Limb (tissue), 2 donors: ENCODE measurements around the gene EVI2B.
"Not testable (repeated sequence)": the region's sequence is repeated elsewhere in the genome, so short reads cannot be mapped to it uniquely, and the experiment has no call there.

Experiments
- DNase-seq, 2 donors: peaks; one replicate each; pipeline ENCODE4 v3.0.0-alpha.2; 2016; ENCODE audit errors: extremely low spot score in 2 of 2

The EVI2B gene

DNA sequence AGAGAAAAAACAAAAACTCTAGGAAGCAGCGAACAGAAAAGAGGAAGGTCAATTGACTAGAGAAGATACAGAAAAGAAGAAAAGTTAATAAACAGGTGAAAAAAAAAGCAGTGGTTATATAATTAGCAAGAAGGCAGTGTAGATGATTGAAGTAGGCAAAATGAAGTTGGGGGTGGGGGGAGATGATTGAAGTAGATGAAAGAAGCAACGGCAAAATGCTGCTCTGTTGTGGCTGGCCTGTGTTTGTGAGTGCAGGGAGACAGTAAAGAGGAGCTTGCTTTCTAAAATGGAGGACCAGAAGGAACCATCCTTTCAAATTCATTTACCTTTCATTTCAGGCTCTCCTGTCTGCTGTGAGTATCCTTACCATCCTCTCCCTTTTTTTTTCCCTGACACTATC lies 3.6 kb downstream of the EVI2B start:
- no peak for DNase-seq

DNA sequence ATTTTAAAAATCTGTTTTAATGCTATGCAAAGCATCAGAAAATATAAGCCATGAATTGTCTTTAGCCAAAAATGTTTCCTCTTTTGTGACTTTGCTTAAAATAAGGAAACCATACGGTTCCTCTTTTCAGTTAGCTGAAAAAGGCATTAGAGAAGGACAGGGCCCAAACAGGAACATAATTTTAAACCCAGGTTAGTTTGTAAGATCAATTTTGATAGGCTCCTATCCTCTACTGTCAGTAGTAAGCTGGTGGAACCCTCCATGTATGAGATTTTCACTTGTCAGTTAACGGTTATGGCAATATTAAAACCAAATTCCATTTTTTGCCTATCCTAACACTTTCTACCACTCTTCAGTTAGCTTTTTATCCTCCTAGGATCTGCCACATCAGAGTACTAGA lies 4.3 kb downstream of the EVI2B start:
- DNase-seq = no peak

- no peak for DNase-seq
Observed at GRCh38 chr17:31308372-31309334, 5.2 kb downstream of the EVI2B start.

DNA sequence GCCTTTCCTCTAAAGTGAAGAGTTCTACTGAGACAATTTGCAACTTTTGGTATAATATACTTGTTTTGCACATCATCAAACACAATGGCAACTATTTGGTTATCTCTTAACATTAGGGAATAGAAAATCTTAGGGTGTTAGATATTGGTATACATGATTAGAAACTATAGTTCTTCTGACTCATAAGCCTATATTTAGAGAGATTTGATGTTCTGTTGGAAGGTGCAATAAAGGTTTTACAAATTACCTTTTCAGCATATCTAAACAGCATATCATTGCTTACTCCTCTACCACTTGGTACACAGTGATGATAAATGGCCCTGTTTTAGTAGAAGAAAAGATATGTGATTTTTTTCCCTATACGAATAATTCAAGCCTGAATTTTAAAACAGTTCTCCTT lies 6.2 kb downstream of the EVI2B start:
- no peak for DNase-seq

DNA sequence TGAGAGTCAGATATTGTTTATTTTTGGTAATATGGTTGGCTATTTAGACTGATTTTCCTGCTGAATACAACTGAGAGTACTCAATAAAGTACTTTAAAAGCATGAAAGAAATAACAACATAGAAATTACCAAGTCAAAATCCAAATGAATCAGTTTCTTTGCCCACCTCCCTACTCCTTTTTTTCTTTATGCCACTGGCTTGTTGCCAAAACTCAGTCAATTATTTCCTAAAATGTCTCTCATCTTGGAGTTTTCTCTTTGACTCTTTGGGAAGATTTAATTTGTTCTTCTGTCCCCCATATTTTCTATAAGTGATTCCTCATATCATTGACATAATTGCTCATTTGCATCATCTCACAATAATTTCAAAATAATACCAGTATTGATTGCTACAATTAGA lies 14.2 kb downstream of the EVI2B start:
- no peak for DNase-seq

DNA sequence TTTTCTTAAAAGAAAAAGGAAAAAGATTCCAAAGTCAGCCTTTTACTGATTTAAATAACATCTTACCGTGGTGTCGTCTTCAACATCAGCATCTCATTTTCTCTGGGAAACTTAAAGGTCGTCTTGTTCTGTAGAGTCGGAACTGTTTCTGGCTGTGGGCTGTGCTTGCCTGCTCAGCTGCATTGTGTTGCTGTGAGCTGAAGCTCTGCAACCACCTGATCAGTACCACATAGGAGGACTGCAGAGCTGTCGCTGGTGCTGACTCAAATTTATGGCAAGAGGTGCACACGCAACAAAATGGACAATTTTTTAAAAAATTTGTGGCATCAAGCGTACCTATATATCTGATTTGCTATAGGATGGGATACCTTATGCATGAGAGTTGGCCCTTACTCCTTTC lies 16.8 kb downstream of the EVI2B start, which contains the start of gene OMG:
TSS of gene OMG (minus strand) at position 150 of the 400 bp plus-strand sequence. CDS start 908 bp downstream, outside the sequence.
- no peak for DNase-seq

DNA sequence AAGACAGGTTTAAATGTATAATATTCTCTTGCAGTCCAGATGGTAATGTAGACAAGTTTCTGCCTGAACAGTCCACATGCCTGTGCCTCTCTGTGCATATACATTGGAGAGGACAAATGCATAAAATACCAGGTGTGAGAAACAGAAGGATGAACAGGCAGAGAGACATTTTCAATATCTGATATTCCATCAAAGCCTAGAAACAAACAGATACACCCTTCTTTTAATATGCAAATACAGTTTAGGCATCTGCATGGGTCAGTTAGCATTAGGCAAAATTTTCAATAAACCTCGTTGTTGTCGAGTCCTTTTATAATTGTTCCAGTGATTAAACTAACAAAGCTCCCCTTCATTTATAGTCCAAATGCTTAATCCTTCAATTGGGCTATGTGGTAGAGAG lies 17.7 kb downstream of the EVI2B start:
- DNase-seq = no peak

DNA sequence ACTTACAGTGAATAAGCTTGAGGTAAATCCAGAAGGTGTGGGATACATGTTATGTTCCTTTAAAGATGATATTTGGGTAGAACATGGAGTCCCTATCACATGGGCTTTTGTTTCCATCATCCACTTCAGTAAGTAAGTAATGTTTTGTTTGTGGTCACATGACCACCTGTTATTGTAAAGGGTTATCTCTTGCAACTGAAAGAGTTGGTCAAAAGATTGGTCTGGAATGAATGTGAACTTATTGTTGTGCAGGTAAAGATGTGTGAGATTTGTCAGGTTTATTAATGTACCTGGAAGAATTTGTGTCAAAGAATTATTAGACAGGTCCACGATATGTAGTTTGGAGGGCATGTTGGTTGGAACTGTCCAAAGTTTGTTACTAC lies 18.4 kb downstream of the EVI2B start:
- DNase-seq = no peak

DNA sequence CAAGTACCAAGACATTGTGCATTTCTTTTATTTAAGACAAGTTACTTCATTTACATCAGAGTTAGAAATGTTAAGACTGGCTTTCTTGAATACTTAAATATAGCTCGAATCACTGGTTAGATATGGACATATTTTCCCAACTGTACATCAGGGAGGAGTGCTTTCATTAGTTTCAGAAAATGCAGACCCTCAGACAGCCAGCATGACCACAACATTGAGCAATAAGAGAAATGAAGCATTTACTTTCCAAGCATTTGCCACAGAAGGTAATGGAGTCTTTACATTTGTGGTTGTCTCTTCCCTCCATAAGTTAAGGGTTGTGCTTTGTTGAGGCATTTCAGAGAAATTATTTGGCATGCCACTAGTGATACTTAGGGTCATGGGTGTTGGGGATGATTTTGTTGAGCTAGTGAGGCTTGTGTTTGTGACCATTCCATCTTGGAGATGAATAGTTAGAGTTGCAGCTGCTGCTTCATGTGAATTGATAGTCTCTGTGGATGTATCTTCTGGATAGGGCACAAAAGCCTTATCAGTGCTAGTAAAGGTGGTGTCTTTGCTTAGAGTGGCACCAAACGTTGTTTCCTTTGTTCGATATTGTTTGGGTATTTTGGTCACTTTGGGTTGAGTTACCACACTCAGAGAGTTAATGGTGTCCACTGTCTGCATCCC lies 18.9 kb downstream of the EVI2B start:
- DNase-seq = no peak

GRCh38 chr17:31294231-31294630 lies 19.6 kb downstream of the EVI2B start:
- no peak for DNase-seq

DNA sequence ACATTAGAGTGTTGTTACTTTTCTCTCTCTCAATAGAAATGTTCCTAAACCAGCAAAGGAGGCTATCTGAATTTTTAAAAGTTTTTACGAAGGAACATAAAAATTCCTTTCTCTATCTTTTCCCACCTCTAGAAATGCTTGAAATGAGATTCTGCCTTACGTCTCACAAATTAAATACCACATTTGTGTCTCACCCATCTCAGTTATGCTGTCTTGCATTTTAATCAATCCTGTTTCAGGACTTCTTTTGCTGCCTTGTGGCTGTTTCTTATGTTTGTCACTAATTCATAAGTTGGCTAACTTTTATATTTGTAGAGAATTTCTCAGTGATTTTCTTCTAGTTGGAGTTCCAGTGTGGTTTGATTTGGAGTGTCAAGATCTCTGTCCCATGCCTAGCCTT lies 20.3 kb downstream of the EVI2B start:
- no peak for DNase-seq

DNA sequence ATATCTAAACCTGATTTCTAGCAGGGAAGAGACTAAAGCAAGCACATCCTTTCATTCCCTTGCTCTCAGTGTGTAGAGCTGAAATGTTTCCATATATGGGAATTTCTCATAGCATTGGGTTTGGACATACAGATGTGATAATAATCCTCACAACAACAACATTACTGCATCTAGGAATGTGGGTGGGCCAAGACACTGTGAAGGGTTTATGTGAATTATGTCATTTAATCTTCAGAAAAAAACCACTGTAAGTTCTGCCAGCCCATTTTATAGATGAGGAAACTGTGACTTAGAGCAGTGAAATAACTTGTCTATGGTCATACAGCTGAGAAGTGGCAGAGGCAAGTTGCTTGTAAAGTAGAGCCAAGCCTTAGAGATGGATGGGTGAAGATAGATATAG lies 22.0 kb downstream of the EVI2B start:
- DNase-seq = no peak

DNA sequence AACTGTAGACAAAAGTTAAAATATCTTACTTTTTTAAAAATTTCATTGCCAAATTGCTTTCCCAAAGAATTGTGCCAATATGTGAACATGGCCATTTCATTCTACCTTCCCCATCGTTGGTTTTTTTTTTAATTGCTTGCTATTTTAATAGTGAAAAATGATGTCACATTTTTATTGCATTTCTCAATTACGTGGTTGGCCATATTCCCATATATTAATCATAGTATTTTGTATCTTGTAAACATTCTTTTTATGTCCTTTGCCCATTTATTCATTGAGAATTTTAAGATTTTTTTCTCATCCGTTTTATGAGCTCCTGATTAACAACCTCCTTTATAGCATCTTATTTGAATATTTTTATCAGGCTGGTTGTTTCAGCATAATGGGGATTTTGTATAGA lies 24.1 kb downstream of the EVI2B start:
- DNase-seq = no peak

DNA sequence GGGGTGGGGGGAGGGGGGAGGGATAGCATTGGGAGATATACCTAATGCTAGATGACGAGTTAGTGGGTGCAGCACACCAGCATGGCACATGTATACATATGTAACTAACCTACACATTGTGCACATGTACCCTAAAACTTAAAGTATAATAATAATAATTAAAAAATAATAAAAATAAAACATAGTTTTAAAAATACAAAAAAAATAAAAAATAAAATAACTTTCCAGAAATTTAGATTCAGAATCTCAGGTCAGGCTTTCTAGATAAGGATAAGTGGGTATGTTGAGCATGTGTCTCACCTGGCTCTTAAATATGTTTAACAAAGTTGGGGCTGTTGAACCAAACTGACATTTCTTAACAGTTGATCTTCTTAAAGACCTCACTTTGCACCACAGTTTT lies 25.9 kb downstream of the EVI2B start:
- DNase-seq = not testable (repeated sequence)

DNA sequence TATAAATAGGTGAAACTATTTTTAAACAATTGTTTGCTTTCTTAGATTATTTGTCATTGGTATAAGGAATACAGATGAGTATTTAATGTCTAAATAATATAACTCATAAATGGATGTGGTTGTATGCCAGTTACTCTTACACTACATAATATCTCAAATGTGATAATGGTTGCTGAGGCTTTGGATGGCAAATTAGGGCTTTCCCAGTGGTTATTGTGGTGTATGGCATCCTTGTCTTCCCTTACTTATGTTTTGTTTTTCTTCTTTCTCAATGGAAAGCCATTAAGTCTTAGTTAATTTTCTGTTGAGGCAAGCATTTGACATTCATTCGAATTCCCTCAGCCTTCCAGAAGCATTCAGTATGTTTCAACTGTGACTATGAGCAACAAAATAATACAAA lies 27.3 kb downstream of the EVI2B start:
- DNase-seq = no peak

DNA sequence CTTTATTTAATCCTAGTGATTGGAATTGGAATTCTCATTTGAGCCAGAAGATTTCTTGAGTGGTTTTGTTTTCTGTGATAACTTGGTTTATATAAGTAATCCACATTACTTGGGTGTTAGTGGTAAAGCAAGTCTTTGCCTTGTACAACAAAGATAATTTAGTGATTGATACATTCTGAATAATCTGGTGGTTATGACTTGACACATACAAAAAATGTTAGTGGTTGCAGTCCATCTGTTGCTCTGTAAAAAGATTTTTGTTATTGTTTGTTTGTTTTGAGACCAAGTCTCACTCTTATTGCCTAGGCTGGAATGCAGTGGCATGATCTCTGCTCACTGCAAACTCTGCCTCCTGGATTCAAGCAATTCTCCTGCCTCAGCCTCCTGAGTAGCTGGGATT lies 30.0 kb downstream of the EVI2B start:
- no peak for DNase-seq

- no peak for DNase-seq
Observed at GRCh38 chr17:31281061-31281460, 32.8 kb downstream of the EVI2B start.

DNA sequence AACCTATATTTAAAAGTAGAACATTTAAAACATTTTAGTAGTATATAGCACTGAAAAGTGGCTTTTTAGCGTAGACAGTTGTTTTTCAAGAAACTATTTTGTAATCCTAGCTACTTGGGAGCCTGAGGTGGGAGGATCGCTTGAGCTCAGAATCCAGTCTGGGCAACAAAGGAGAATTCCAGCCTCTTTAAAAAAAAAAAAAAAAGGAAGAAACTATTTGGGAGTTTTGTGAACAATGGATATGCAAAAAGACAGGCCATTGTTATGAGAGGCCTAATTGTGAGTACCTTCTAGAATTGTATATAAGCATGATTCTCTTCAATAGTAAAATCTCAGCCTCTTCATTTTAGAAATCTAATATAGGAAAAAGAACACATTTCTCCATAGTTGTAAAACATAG lies 34.5 kb downstream of the EVI2B start:
- DNase-seq = no peak

DNA sequence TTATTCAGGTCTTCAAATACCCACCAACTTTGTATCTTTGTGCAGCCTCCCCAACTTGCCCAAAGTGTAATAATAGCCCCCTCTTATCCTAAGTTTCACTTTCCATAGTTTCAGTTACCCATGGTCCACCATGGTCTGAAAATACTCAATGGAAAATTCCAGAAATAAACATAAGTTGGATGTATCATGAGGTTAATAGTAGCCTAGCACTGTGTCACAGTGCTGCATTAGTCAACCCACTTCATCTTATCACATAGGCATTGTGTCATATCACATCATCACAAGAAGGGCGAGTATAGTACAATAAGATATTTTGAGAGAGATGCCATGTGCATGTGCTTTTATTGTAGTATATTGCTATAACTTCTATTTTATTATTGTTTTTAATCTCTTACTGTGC lies 38.7 kb downstream of the EVI2B start:
- no peak for DNase-seq

- DNase-seq = no peak
Observed at GRCh38 chr17:31274252-31274651, 39.6 kb downstream of the EVI2B start.

DNA sequence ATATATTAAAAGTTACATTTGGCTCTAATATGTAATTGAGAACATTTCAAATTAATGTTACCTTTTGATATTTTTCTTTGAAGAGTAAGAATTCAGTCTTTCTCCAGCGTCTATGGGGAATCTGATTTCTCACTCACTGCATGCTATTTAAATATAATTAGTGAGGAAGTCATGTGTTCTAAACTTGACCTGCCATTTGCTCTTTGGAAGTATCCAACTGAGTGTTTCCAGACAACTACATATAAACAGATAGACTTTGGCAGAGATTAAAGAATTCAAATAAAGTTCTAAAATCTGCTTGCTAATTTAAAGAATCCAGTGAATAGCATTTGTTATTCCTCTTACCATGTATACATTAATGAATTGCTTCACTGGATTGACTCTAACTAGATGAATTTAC lies 40.3 kb downstream of the EVI2B start:
- DNase-seq = no peak

DNA sequence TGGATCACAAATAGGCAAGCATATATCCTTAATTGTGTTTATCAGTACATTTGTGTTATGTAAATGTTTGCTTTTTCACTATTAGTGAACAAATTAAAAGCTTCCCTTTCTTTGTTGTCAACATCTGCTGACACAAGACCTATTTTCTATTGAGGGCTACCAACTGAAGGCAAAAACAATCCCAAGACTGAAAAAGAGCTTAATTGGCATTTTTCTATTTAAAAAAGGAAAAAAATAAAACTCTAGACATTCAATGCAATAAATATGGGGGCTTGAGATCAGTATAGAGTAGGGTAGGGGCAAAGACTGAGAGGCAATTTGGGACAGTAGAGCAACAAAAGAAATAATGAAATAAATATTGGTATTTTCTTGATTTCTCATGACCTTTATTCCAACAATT lies 41.1 kb downstream of the EVI2B start:
- DNase-seq = no peak

DNA sequence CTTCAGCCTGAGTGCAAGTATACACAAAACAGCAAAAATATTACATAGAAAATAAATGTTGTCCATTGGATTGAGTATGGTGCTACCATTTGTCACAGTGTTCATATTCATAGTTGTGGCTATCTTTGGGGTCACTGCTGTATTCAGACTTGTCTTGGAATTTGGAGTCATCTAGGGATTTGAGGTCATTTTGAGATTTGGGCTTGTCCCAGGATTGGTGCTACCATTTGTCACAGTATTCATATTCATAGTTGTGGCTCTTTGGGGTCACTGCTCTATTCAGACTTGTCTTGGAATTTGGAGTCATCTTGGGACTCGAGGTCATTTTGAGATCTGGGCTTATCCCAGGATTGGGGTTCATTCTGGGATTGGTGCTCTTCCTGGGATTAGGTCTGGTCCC lies 41.6 kb downstream of the EVI2B start:
- no peak for DNase-seq
